Stimulated activated CD4-positive, alpha-beta T cell treated with anti-CD3 and anti-CD28 coated beads, Interleukin-2, amount 100 ng/mL, for 48 hours (primary cell): Measurements from ENCODE around the gene TANC2.

Source experiments
- DNase-seq, 2 donors: peaks; one replicate each; pipeline ENCODE4 v3.0.0-alpha.2; 2020

Gene TANC2

GRCh38 chr17:62965686-62966425 is at the start of gene TANC2:
Gene TANC2, plus strand, starts transcription at chr17:62966235. Its CDS starts 43,325 bp downstream, at chr17:63009560.
- peak; percentile 46 to 50 for DNase-seq

- no peak for DNase-seq
Measured at GRCh38 chr17:62916684-62917571, 49.1 kb upstream of the TANC2 start.

GRCh38 chr17:62919388-62919787 is 46.6 kb upstream of the TANC2 start:
- DNase-seq, result no peak

GRCh38 chr17:62920300-62920699 is 45.7 kb upstream of the TANC2 start:
- DNase-seq, result no peak

GRCh38 chr17:62921817-62922216 is 44.2 kb upstream of the TANC2 start:
- no peak for DNase-seq

GRCh38 chr17:62923258-62924150 is 42.5 kb upstream of the TANC2 start:
- no peak for DNase-seq

GRCh38 chr17:62925267-62925836 is 40.7 kb upstream of the TANC2 start:
- DNase-seq, result no peak

- no peak for DNase-seq
Measured at GRCh38 chr17:62927083-62927482, 39.0 kb upstream of the TANC2 start.

GRCh38 chr17:62929320-62929719 is 36.7 kb upstream of the TANC2 start:
- no peak for DNase-seq

- no peak for DNase-seq
Measured at GRCh38 chr17:62931101-62931500, 34.9 kb upstream of the TANC2 start.

GRCh38 chr17:62933501-62934385 is 32.3 kb upstream of the TANC2 start:
- DNase-seq, result no peak

GRCh38 chr17:62935098-62935497 is 30.9 kb upstream of the TANC2 start:
- DNase-seq, result no peak

- no peak for DNase-seq
Measured at GRCh38 chr17:62935523-62935922, 30.5 kb upstream of the TANC2 start.

- DNase-seq, result no peak
Measured at GRCh38 chr17:62937606-62938005, 28.4 kb upstream of the TANC2 start.

- DNase-seq, result no peak
Measured at GRCh38 chr17:62941358-62941991, 24.6 kb upstream of the TANC2 start.

GRCh38 chr17:62948370-62948769 is 17.7 kb upstream of the TANC2 start:
- no peak for DNase-seq

GRCh38 chr17:62949036-62949435 is 17.0 kb upstream of the TANC2 start:
- no peak for DNase-seq

GRCh38 chr17:62950067-62950466 is 16.0 kb upstream of the TANC2 start:
- DNase-seq, result no peak

- DNase-seq, result no peak
Measured at GRCh38 chr17:62955841-62956352, 10.1 kb upstream of the TANC2 start.

- DNase-seq, result no peak
Measured at GRCh38 chr17:62963296-62963695, 2.7 kb upstream of the TANC2 start.

- DNase-seq, result no peak
Measured at GRCh38 chr17:62964506-62964905, 1.5 kb upstream of the TANC2 start.
